Lower leg skin (tissue), 3 donors: Measurements from ENCODE around the gene HPN.

Source experiments
- CTCF ChIP-seq, 3 donors: fragments of 450-650 bp; IDR thresholded peaks; one replicate each; pipeline ENCODE4 v1.5.1; 2016; ENCODE audit warnings: antibody characterized with exemption in 3 of 3, mild to moderate bottlenecking in 3 of 3, moderate library complexity in 2 of 3
- POLR2A ChIP-seq, 2 donors: fragments of 450-650 bp; IDR thresholded peaks; one replicate each; pipeline ENCODE4 v1.6.1; 2016 to 2017; ENCODE audit warnings: antibody characterized with exemption in 2 of 2, mild to moderate bottlenecking in 1 of 2, moderate library complexity in 1 of 2

- TF ChIP-seq CTCF (IDR thresholded peaks at IDR 0.05) = no peak
- TF ChIP-seq POLR2A (IDR thresholded peaks at IDR 0.05) = no peak
These were observed 24.6 kb downstream of the HPN start for GRCh38 chr19:35066121-35066520.
